ENCODE data around the gene KLHL17. TPM values are rescaled to one million over a fixed set of nuclear protein-coding genes. Genes with fewer than 3 reads are reported as not detected.

The KLHL17 gene
- polyA plus RNA-seq, 2 of the 4 experiments (the other 2 are of a cell fraction), result 5.7 to 21.6 TPM

DNA sequence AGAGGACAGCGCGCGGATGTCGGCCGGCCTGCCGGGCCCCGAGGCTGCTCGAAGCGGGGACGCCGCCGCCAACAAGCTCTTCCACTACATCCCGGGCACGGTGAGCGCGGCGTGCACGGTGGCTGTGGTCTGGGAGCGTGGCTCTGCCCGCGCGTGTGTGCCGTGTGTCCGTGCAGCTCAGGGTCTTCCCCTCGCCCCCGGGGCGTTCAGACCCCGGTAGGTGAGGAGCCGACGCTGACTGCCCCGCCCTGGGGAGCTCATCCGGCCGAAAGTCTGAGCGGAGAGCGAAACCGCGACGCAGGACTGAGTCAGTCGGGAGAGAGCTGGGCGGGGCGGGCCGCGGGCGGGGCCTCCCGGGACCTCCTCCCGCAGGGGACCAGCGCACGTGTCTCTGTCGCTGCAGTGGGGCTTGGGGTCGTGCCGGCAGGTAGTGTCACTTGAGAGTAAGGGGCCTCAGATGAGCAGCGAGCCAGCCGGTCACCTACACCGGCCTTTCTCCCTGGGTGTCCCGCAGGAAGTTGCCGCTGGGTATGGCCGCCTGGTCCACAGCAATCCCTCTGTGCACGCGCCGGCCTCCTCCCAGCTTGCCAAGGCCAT, 6.4 kb downstream of the KLHL17 start (continued):
- TF ChIP-seq NPAS2 (CRISPR knock-in tag; IDR thresholded peaks at IDR 0.05; ENCODE audit: borderline replicate concordance), result no peak

DNA sequence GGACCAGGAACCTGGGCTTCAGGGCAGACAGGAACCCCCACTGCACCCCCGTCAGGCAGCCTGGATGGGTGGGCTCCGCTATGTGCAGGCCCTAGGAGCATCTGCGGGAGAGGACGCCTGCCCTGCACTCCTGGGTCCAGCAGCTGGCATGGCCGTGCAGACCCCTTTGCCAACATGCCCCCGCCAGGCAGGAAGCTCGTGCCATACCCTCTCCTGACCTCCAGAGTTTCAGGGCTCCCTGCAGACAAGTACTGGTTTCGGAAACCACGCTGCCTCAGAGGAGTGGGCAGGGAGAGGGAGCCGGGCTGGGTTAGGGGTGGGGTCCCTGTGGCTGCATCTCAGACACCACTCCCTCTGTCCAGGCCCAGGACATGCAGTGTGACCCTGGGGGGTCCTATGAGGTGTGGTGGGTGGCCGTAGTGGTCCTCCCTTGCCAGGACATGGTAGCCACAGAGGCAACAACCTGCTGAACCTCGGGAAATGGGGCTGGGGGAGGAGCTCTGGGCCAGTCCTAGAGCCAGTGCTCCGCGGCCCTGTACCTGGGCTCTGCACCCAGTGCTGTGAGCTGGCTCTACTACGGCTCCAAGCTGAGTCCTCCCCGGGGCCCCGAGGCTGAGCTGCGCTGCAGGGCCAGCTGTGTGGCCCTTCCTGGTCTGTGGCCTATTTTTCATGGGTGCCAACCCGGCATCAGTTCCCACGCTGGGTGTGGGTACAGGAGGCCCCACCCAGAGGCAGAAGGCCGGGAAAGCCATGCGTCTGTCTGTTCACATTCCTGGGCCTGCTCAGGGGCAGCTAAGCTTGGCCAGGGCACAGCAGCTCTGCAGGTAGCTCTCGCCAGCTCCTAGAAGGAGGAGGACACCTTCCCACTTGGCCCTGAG, 7.3 kb downstream of the KLHL17 start:
- Histone ChIP-seq H3K27ac (peak overlapping the region; percentile 94 to 96), H3K9me3 (no peaks in the 10 kb centered on the region), H3K4me3 (peak overlapping the region; percentile 70), H3K4me2 (peak overlapping the region; percentile 89), H3K4me1 (peaks cover 13% of the 10 kb centered on the region)
- CTCF ChIA-PET, result interaction anchor here (1.1 to 1.2 kb wide), 3 partner anchors 8 to 28 kb away, joined by 3 to 6 read pairs (median 6); no protein-coding TSS in a partner anchor
- WGBS (ENCODE audit: missing lambda C conversion rate), result 77% methylated on average over 7 of the region's 23 CpGs
- FAIRE-seq, result no peak
- no peak for DNase-seq (ENCODE audit: low read depth in 1 of 2, low spot score in 1 of 2)
- no peak for TF ChIP-seq PHF8 (IDR thresholded peaks at IDR 0.05; ENCODE audit: borderline replicate concordance, low read depth)
- no peak for TF ChIP-seq POLR2AphosphoS2 (conservative IDR thresholded peaks at IDR 0.05; ENCODE audit: low read length)
- TF ChIP-seq EHMT2 (IDR thresholded peaks at IDR 0.05; ENCODE audit: low read depth), result no peak
- TF ChIP-seq, protein P1, sequence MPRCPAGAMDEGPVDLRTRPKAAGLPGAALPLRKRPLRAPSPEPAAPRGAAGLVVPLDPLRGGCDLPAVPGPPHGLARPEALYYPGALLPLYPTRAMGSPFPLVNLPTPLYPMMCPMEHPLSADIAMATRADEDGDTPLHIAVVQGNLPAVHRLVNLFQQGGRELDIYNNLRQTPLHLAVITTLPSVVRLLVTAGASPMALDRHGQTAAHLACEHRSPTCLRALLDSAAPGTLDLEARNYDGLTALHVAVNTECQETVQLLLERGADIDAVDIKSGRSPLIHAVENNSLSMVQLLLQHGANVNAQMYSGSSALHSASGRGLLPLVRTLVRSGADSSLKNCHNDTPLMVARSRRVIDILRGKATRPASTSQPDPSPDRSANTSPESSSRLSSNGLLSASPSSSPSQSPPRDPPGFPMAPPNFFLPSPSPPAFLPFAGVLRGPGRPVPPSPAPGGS (IDR thresholded peaks at IDR 0.05), result no peak
- TF ChIP-seq SREBF2 (IDR thresholded peaks at IDR 0.05), result no peak
- POLR2A ChIA-PET, result interaction anchor here (0.8 to 1.1 kb wide), 2 partner anchors 8 to 9 kb away, joined by 3 to 14 read pairs; no protein-coding TSS in a partner anchor
- ATAC-seq, result no peak

DNA sequence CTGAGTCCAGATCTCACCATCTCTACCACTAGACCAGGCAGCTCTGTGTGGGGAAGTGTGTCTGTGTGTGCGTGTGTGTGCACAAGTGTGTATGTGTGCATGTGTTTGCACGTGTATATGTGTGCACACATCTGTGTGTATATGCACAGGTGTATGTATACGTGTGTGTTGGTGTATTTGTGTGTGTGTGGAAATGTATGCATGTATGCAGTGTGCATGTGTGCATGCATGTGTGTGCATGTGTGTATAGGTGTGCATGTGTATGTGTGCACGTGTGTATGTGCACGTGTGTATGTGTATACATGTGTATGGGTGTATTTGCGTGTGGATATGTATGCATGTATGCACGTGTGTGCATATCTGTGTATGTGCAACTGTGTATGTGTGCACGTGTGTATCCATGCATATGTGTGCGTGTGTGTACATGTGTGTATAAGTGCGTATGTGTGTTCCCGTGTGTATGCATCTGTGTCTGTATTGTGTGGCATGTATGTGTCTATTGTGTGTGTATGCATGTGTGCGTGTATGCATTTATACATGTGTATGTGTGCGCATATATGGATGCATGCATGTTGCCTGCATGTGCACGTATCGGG, 9.0 kb downstream of the KLHL17 start:
- H3K4me3 ChIP-seq, result no peak overlapping the region
- peaks cover 13% of the 10 kb centered on the region for H3K4me1 ChIP-seq
- ChIA-PET POLR2A (no interaction called here), CTCF (interaction anchor here (1.4 kb wide), 1 partner anchor 14 kb away, joined by 8 read pairs; no protein-coding TSS in a partner anchor)
- TF ChIP-seq, protein P2, sequence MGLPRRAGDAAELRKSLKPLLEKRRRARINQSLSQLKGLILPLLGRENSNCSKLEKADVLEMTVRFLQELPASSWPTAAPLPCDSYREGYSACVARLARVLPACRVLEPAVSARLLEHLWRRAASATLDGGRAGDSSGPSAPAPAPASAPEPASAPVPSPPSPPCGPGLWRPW (IDR thresholded peaks at IDR 0.05), result no peak
- TF ChIP-seq MAZ (IDR thresholded peaks at IDR 0.05; ENCODE audit: borderline replicate concordance, low read depth, low read length), result no peak
- no peak for DNase-seq (ENCODE audit: low read depth in 1 of 2, low spot score in 1 of 2)
- FAIRE-seq, result no peak
- WGBS (ENCODE audit: missing lambda C conversion rate), result 82% methylated on average over 15 of the region's 15 CpGs
- H3K4me2 ChIP-seq, result no peak overlapping the region
- H3K9me3 ChIP-seq, result no peaks in the 10 kb centered on the region
- no peak for ATAC-seq
- H3K27ac ChIP-seq, result no peak overlapping the region

DNA sequence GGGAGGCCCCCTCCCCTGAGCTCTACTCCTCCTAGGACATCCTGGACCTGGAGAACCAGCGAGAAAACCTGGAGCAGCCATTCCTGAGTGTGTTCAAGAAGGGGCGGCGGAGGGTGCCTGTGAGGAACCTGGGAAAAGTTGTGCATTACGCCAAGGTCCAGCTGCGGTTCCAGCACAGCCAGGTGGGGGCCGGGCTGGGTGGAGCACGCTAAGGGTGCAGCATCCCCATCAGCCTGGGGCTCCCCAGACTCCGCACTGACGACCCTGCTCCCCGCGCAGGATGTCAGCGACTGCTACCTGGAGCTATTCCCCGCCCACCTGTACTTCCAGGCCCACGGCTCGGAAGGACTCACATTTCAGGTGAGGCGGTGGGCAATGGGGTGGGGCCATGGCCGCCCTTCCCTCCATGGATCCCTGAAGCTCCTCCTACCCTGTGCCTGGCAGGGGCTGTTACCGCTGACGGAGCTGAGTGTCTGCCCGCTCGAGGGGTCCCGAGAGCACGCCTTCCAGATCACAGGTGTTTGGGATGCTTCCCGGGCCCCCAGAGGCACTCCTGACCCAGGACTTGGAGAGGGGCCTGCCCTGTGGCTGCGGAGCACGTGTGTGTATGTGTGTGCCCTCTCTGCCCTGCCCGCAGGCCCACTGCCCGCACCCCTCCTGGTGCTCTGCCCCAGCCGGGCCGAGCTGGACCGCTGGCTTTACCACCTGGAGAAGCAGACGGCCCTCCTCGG, 10.0 kb downstream of the KLHL17 start:
- H3K4me1 ChIP-seq, result peaks cover 15% of the 10 kb centered on the region
- DNase-seq (ENCODE audit: low read depth in 1 of 2, low spot score in 1 of 2) (no peak), ATAC-seq (no peak), FAIRE-seq (no peak)
- H3K9me3 ChIP-seq, result no peaks in the 10 kb centered on the region
- no peak overlapping the region for H3K4me3 ChIP-seq
- TF ChIP-seq, protein P3, sequence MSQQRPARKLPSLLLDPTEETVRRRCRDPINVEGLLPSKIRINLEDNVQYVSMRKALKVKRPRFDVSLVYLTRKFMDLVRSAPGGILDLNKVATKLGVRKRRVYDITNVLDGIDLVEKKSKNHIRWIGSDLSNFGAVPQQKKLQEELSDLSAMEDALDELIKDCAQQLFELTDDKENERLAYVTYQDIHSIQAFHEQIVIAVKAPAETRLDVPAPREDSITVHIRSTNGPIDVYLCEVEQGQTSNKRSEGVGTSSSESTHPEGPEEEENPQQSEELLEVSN (IDR thresholded peaks at IDR 0.05; ENCODE audit: borderline replicate concordance, low read depth), result no peak
- TF ChIP-seq ZSCAN20 (CRISPR knock-in tag; IDR thresholded peaks at IDR 0.05) (no peak), GATA3 (IDR thresholded peaks at IDR 0.05; ENCODE audit: borderline replicate concordance) (no peak), CHD4 (IDR thresholded peaks at IDR 0.05; ENCODE audit: borderline replicate concordance) (no peak), EHMT2 (IDR thresholded peaks at IDR 0.05; ENCODE audit: low read depth) (no peak), CBX2 (IDR thresholded peaks at IDR 0.05; ENCODE audit: borderline replicate concordance, low read depth) (no peak), SMC3 (IDR thresholded peaks at IDR 0.05) (no peak), PHF8 (IDR thresholded peaks at IDR 0.05; ENCODE audit: borderline replicate concordance, low read depth) (no peak), ZNF302 (CRISPR knock-in tag; IDR thresholded peaks at IDR 0.05) (no peak), EHF (CRISPR knock-in tag; IDR thresholded peaks at IDR 0.05) (no peak), RARB (CRISPR knock-in tag; IDR thresholded peaks at IDR 0.05) (no peak), ZFP36 (IDR thresholded peaks at IDR 0.05; ENCODE audit: borderline replicate concordance, partially characterized antibody) (no peak), RNF2 (IDR thresholded peaks at IDR 0.05; ENCODE audit: borderline replicate concordance, low read depth) (no peak), MYC (IDR thresholded peaks at IDR 0.05; ENCODE audit: borderline replicate concordance, low read length) (no peak), POLR2AphosphoS2 (conservative IDR thresholded peaks at IDR 0.05; ENCODE audit: low read length) (no peak)
- TF ChIP-seq, protein P4, sequence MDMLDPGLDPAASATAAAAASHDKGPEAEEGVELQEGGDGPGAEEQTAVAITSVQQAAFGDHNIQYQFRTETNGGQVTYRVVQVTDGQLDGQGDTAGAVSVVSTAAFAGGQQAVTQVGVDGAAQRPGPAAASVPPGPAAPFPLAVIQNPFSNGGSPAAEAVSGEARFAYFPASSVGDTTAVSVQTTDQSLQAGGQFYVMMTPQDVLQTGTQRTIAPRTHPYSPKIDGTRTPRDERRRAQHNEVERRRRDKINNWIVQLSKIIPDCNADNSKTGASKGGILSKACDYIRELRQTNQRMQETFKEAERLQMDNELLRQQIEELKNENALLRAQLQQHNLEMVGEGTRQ (IDR thresholded peaks at IDR 0.05), result no peak
- H3K4me2 ChIP-seq, result no peak overlapping the region
- 90% methylated on average over 14 of the region's 33 CpGs for WGBS (ENCODE audit: missing lambda C conversion rate)
- no peak overlapping the region for H3K27ac ChIP-seq
- ChIA-PET CTCF (interaction anchor here (1.4 to 1.6 kb wide), 2 partner anchors 13 to 66 kb away, joined by 4 to 8 read pairs; no protein-coding TSS in a partner anchor), POLR2A (no interaction called here)
